Coronary artery (tissue), 2 donors: Measurements from ENCODE around the gene CCDC50.

Experiments used
- DNase-seq: peaks from one replicate; pipeline ENCODE4 v3.0.0-alpha.2; 2017; ENCODE audit warnings: low spot score
- H3K27ac ChIP-seq, 2 donors: fragments of 200-600 bp; sonication (generic); one replicate each; pipeline ENCODE4 v1.5.1; 2016 to 2019
- H3K4me3 ChIP-seq: fragments of 200-600 bp; sonication (generic); 2 replicates; pipeline ENCODE4 v1.5.1; 2016; ENCODE audit warnings: mild to moderate bottlenecking, moderate library complexity
- TF ChIP-seq, protein P1 (sequence below): fragments of 200-600 bp; sonication (generic); IDR thresholded peaks from one replicate; pipeline ENCODE4 v1.5.1; 2019; ENCODE audit warnings: antibody characterized with exemption

The CCDC50 gene

DNA sequence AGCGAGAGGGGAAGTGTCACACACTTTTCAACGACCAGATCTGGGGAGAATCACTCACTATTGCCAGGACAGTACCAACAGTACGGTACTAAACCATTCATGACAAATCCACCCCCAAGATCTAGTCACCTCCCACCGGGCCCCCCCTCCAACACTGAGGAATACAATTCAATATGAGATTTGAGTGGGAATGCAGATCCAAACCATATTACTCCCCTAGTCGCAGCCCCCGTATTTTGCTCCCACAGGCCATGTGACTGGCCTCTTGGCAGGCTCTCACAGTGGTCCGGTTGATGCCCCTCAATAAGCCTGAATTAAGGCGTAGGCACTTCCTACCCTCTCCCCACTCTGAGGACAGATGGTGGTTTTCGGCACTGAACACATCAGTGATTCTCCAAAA lies 86.4 kb downstream of the CCDC50 start:
- H3K27ac ChIP-seq, result no peak overlapping the region
- no peak for DNase-seq
- H3K4me3 ChIP-seq, result no peak overlapping the region
- TF ChIP-seq, protein P1, sequence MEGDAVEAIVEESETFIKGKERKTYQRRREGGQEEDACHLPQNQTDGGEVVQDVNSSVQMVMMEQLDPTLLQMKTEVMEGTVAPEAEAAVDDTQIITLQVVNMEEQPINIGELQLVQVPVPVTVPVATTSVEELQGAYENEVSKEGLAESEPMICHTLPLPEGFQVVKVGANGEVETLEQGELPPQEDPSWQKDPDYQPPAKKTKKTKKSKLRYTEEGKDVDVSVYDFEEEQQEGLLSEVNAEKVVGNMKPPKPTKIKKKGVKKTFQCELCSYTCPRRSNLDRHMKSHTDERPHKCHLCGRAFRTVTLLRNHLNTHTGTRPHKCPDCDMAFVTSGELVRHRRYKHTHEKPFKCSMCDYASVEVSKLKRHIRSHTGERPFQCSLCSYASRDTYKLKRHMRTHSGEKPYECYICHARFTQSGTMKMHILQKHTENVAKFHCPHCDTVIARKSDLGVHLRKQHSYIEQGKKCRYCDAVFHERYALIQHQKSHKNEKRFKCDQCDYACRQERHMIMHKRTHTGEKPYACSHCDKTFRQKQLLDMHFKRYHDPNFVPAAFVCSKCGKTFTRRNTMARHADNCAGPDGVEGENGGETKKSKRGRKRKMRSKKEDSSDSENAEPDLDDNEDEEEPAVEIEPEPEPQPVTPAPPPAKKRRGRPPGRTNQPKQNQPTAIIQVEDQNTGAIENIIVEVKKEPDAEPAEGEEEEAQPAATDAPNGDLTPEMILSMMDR, result no peak

DNA sequence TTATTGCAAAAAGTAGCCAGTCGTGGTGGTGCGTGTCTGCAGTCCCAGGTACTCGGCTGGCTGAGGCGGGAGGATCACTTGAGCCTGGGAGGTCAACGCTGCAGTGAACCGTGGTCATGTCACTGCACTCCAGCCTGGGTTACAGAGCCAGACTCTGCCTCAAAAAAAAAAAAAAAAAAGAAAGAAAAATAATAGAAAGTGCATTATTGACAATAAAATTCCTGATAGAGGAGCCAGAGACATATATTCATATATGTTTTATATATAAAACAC lies 88.2 kb downstream of the CCDC50 start:
- H3K4me3 ChIP-seq, result no peak overlapping the region
- TF ChIP-seq, protein P1, result no peak
- H3K27ac ChIP-seq, result no peak overlapping the region
- DNase-seq, result no peak

DNA sequence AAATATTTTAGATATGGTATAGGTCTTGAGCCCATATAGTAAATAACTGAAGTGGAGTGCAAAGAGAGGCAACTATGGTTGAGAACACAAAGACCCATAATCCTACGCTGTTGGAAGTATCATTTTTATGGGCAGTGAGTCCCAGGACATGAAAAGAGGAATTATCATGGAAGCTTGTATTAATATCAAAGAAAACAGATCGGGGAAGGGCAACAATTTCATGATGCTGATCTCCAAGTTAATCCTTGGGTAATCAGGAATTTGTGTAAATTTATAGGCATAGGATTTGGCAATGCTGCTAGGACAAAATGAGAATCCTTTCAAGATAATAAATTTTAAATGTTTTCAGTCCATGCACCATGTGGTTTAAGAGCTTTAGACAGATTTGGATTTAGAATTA lies 91.6 kb downstream of the CCDC50 start:
- no peak for DNase-seq
- Histone ChIP-seq H3K4me3 (no peak overlapping the region), H3K27ac (no peak overlapping the region)
- TF ChIP-seq, protein P1, result no peak

DNA sequence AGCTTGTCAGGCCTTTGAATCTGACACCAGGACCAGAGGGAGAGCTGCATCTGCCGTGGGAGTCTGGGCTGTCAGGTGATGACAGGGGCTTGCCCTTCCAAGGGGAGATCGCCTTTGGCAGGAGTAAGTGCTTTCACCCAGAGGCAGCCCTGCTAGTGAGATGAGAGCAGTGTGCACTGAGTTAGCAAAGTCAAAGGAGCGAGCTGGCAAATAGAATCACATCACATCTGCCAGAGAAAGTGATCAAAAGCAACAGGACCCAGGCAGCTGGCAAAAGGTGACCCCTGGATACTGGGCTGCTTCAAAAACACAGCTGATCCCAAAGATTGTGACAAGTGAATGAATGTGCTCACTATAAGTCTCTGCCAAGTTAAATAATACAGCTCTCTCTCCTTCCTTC lies 95.7 kb downstream of the CCDC50 start:
- TF ChIP-seq, protein P1, result no peak
- DNase-seq, result no peak
- no peak overlapping the region for H3K4me3 ChIP-seq
- no peak overlapping the region for H3K27ac ChIP-seq

DNA sequence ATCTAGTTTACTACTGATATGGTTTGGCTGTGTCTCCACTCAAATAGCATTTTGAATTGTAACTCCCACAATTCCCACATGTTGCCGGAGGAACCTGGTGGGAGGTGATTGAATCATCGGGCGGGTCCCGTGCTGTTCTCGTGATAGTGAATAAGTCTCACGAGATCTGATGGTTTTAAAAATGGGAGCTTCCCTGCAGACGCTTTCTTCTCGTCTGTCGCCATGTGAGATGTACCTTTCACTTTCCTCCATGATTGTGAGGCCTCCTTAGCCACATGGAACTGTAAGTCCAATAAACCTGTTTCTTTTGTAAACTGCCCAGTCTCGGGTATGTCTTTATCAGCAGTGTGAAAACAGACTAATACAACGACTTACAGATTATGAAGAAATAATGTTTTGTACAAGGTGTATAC lies 96.1 kb downstream of the CCDC50 start:
- TF ChIP-seq, protein P1, result no peak
- Histone ChIP-seq H3K4me3 (no peak overlapping the region), H3K27ac (no peak overlapping the region)
- no peak for DNase-seq

DNA sequence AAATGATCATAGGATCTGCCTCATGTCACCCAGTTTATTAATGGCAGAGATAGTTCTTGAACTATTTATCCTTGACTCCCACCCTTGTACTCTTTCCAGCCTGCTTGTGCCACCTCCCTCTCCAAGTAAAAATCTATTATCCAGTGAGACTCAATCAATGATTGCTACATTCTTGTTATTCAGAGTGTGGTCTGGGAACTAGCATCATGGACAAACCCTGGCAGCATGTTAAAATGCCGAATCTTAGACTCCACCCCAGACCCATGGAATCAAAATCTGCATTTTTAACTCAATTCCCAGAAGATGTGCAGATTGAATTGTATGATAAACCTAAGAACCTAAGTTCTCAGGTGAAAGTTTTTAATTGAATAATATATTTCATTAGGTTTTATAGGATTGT lies 97.1 kb downstream of the CCDC50 start:
- Histone ChIP-seq H3K27ac (no peak overlapping the region), H3K4me3 (no peak overlapping the region)
- TF ChIP-seq, protein P1, result no peak
- no peak for DNase-seq

DNA sequence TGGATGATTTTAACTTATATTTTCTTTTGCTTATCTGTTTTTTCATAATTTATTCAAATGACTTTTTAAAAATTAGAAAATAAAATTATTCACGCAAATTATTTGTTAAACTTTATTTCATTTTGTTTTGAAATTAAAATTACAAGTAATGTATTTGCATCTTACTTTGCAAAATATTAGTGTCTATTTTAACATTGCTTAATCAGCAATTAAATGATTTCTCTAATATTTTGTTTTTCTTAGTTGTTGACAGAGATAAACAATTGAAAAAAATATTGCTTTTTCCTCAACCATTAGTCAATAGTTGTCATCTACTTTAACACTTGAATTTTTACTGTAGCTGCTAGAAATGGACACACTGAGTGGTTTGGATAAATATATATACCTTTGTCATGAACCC lies 99.0 kb downstream of the CCDC50 start:
- H3K4me3 ChIP-seq, result no peak overlapping the region
- TF ChIP-seq, protein P1, result no peak
- no peak for DNase-seq
- no peak overlapping the region for H3K27ac ChIP-seq
